IMR-90 (cell line): ENCODE results near the gene CDH13. TPM values are rescaled to one million over a fixed set of nuclear protein-coding genes. Genes with fewer than 3 reads are reported as not detected.

Source experiments
- ATAC-seq: fragments of 200-7000 bp; cut with Tn5 transposase; 2 replicates; pipeline ENCODE4 v1.9.1; 2020; ENCODE audit warnings: low read depth, mild to moderate bottlenecking, moderate library complexity
- BruUV-seq: library from RNA; stranded (reverse); fragments of 400-500 nt; replicated peaks from 2 replicates; lab custom pipeline; 2021; lab: Mats Ljungman, UMichigan
- CTCF ChIA-PET: fragments of 300-600 bp; formaldehyde crosslinking; extraction: SDS; loops from one replicate; lab custom pipeline; 2021; ENCODE audit warnings: antibody characterized with exemption; lab: Yijun Ruan, JAX
- POLR2A ChIA-PET: fragments of 300-600 bp; sonication (Branson Sonifier 250); formaldehyde crosslinking; loops from one replicate; lab custom pipeline; 2022; ENCODE audit warnings: antibody characterized with exemption; ENCODE audit not compliant: unreplicated experiment; lab: Charles Lee
- DNase-seq: peaks from one replicate; pipeline ENCODE4 v3.0.0; 2013
- H2AFZ ChIP-seq: replicated peaks from 2 replicates; pipeline ENCODE3; 2013; ENCODE audit warnings: low read length, mild to moderate bottlenecking; ENCODE audit not compliant: poor library complexity
- H2AK5ac ChIP-seq: 2 replicates; pipeline ENCODE4 v1.6.1; 2013; ENCODE audit warnings: low read depth, low read length, inconsistent platforms
- H2AK9ac ChIP-seq: replicated peaks from 2 replicates; pipeline ENCODE3; 2013; ENCODE audit warnings: mild to moderate bottlenecking, low read depth, low read length, moderate library complexity; ENCODE audit not compliant: poor library complexity
- H2BK120ac ChIP-seq: 2 replicates; pipeline ENCODE4 v1.6.1; 2013; ENCODE audit warnings: low read depth, low read length, inconsistent platforms
- H2BK15ac ChIP-seq: 3 replicates; pipeline ENCODE4 v1.6.1; 2013; ENCODE audit warnings: low read depth, low read length, inconsistent platforms
- H2BK20ac ChIP-seq: 2 replicates; pipeline ENCODE4 v1.6.1; 2013; ENCODE audit warnings: low read depth, mild to moderate bottlenecking, inconsistent platforms, low read length, moderate library complexity
- H2BK5ac ChIP-seq: 2 replicates; pipeline ENCODE4 v1.6.1; 2013; ENCODE audit warnings: mild to moderate bottlenecking, low read depth, low read length, inconsistent platforms; ENCODE audit not compliant: poor library complexity, severe bottlenecking
- H3K14ac ChIP-seq: replicated peaks from 2 replicates; pipeline ENCODE4 v1.6.1; 2013; ENCODE audit warnings: low read depth, low read length, inconsistent platforms
- H3K18ac ChIP-seq: 2 replicates; pipeline ENCODE4 v1.6.1; 2013; ENCODE audit warnings: low read depth, low read length, control low read depth
- H3K23ac ChIP-seq: 2 replicates; pipeline ENCODE4 v1.6.1; 2013; ENCODE audit warnings: low read depth, low read length, inconsistent platforms
- H3K27ac ChIP-seq: 2 replicates; pipeline ENCODE4 v1.5.1; 2013; ENCODE audit warnings: mild to moderate bottlenecking, control low read depth, low read length; ENCODE audit not compliant: insufficient read depth
- H3K27me3 ChIP-seq: 2 replicates; pipeline ENCODE4 v1.6.1; 2013; ENCODE audit warnings: low read length; ENCODE audit not compliant: control insufficient read depth, insufficient read depth
- H3K36me3 ChIP-seq: 2 replicates; pipeline ENCODE4 v1.6.1; 2013; ENCODE audit warnings: low read length, mixed read lengths; ENCODE audit not compliant: control insufficient read depth, insufficient read depth
- H3K4ac ChIP-seq: 2 replicates; pipeline ENCODE4 v1.6.1; 2013; ENCODE audit warnings: low read depth, low read length, inconsistent platforms
- H3K4me1 ChIP-seq: 2 replicates; pipeline ENCODE4 v1.6.1; 2013; ENCODE audit warnings: low read length, mixed read lengths; ENCODE audit not compliant: control insufficient read depth, insufficient read depth
- H3K4me2 ChIP-seq: 2 replicates; pipeline ENCODE4 v1.6.1; 2013; ENCODE audit warnings: low read depth, mild to moderate bottlenecking, control low read depth, low read length, moderate library complexity
- H3K4me3 ChIP-seq: 2 replicates; pipeline ENCODE4 v1.5.1; 2013; ENCODE audit warnings: low read depth, mild to moderate bottlenecking, control low read depth, low read length, moderate library complexity; ENCODE audit not compliant: insufficient read depth
- H3K56ac ChIP-seq: 2 replicates; pipeline ENCODE4 v1.6.1; 2013; ENCODE audit warnings: low read length, inconsistent platforms; ENCODE audit not compliant: insufficient read depth; ENCODE audit errors: extremely low read depth
- H3K79me1 ChIP-seq, 2 experiments: 2 replicates each; pipeline ENCODE4 v1.6.1; 2013; ENCODE audit warnings: low read length in 2 of 2, inconsistent platforms in 1 of 2, low read depth in 1 of 2
- H3K9ac ChIP-seq: 2 replicates; pipeline ENCODE4 v1.6.1; 2013; ENCODE audit warnings: low read depth, low read length, control low read depth
- H3K9me1 ChIP-seq: 2 replicates; pipeline ENCODE4 v1.6.1; 2013; ENCODE audit warnings: low read length, inconsistent platforms; ENCODE audit not compliant: insufficient read depth
- H3K9me3 ChIP-seq: 2 replicates; pipeline ENCODE4 v1.6.1; 2013; ENCODE audit warnings: low read length; ENCODE audit not compliant: control insufficient read depth, insufficient read depth
- H4K20me1 ChIP-seq: 2 replicates; pipeline ENCODE4 v1.6.1; 2013; ENCODE audit warnings: low read length, inconsistent platforms; ENCODE audit not compliant: insufficient read depth
- H4K5ac ChIP-seq: 2 replicates; pipeline ENCODE4 v1.6.1; 2013; ENCODE audit warnings: mild to moderate bottlenecking, low read depth, low read length, control low read depth
- H4K8ac ChIP-seq, 2 experiments: 2 replicates each; pipeline ENCODE4 v1.6.1; 2013; ENCODE audit warnings: low read depth in 2 of 2, low read length in 2 of 2, control low read depth in 1 of 2, inconsistent platforms in 1 of 2
- H4K91ac ChIP-seq: 2 replicates; pipeline ENCODE4 v1.6.1; 2013; ENCODE audit warnings: low read depth, low read length, inconsistent platforms; ENCODE audit not compliant: insufficient read depth
- BHLHE40 ChIP-seq: fragments of 150-350 bp; IDR thresholded peaks from 2 replicates; pipeline ENCODE4 v1.6.1; 2016; ENCODE audit warnings: mild to moderate bottlenecking, low read depth, low read length
- CEBPB ChIP-seq: IDR thresholded peaks from 2 replicates; pipeline ENCODE4 v1.6.1; 2012; ENCODE audit warnings: low read depth, low read length, improper control_type of control experiment
- CHD1 ChIP-seq: IDR thresholded peaks from 2 replicates; pipeline ENCODE4 v1.6.1; 2012; ENCODE audit warnings: low read depth, low read length, improper control_type of control experiment
- ELK1 ChIP-seq: fragments of 150-350 bp; IDR thresholded peaks from 2 replicates; pipeline ENCODE4 v1.6.1; 2016; ENCODE audit warnings: low read depth, mild to moderate bottlenecking, low read length, moderate library complexity, borderline replicate concordance
- FOS ChIP-seq: fragments of 150-350 bp; IDR thresholded peaks from 2 replicates; pipeline ENCODE4 v1.6.1; 2016; ENCODE audit warnings: low read depth, low read length
- MAFK ChIP-seq: IDR thresholded peaks from 2 replicates; pipeline ENCODE4 v1.6.1; 2012; ENCODE audit warnings: low read depth, low read length, improper control_type of control experiment
- MAZ ChIP-seq: IDR thresholded peaks from 2 replicates; pipeline ENCODE4 v1.6.1; 2012; ENCODE audit warnings: low read depth, mild to moderate bottlenecking, low read length, improper control_type of control experiment, moderate library complexity, borderline replicate concordance
- MXI1 ChIP-seq: IDR thresholded peaks from 2 replicates; pipeline ENCODE4 v1.6.1; 2012; ENCODE audit warnings: low read depth, mild to moderate bottlenecking, low read length, moderate library complexity, borderline replicate concordance
- NFE2L2 ChIP-seq: fragments of 150-350 bp; IDR thresholded peaks from 2 replicates; pipeline ENCODE4 v1.6.1; 2016; ENCODE audit warnings: low read depth, mild to moderate bottlenecking, low read length
- POLR2A ChIP-seq: IDR thresholded peaks from 2 replicates; pipeline ENCODE4 v1.6.1; 2012; ENCODE audit warnings: mild to moderate bottlenecking, low read depth, low read length
- RCOR1 ChIP-seq: IDR thresholded peaks from 2 replicates; pipeline ENCODE4 v1.6.1; 2012; ENCODE audit warnings: mild to moderate bottlenecking, low read length, improper control_type of control experiment; ENCODE audit not compliant: insufficient replicate concordance
- RFX5 ChIP-seq: IDR thresholded peaks from 2 replicates; pipeline ENCODE4 v1.8.0; 2012; ENCODE audit warnings: low read depth, mild to moderate bottlenecking, low read length, moderate library complexity
- SMC3 ChIP-seq: fragments of 150-350 bp; IDR thresholded peaks from 2 replicates; pipeline ENCODE4 v1.6.1; 2016; ENCODE audit warnings: low read depth, mild to moderate bottlenecking, antibody characterized with exemption, low read length, moderate library complexity
- WGBS, 2 experiments: methylation state at CpG; one replicate each; pipeline versions ENCODE4 v1.1.5 to v1.1.7; 2013; ENCODE audit warnings: missing lambda C conversion rate in 2 of 2; ENCODE audit not compliant: insufficient read length in 1 of 2; ENCODE audit errors: extremely low coverage in 2 of 2; 5-methylcytosine and 5-hydroxymethylcytosine counted together
- dilution Hi-C: fragments of 300-500 bp; cut with HindIII; formaldehyde crosslinking; loops from one replicate; pipeline ENCODE4 v1.14.3; 2018; ENCODE audit warnings: low sequenced_read_pairs; ENCODE audit not compliant: unreplicated experiment
- in situ Hi-C: fragments of 300-500 bp; cut with MboI; formaldehyde crosslinking; loops from 3 replicates; pipeline ENCODE4 v1.14.3; 2019; ENCODE audit warnings: low sequenced_read_pairs, inconsistent platforms, mixed read lengths
- intact Hi-C: fragments of 100-400 bp; cut with micrococcal nuclease; formaldehyde crosslinking; loops from 2 replicates; pipeline ENCODE4 v1.10.0; 2022
- polyA plus RNA-seq, 3 experiments: library from polyadenylated mRNA; depleted of rRNA; stranded (reverse); fragments of >200 nt; gene quantifications; 2 replicates each; pipeline ENCODE4 v1.2.3, GENCODE V29; 2012; ENCODE audit warnings: low replicate concordance in 1 of 3
- total RNA-seq: library from RNA; depleted of rRNA; stranded (reverse); fragments of >200 nt; gene quantifications from 2 replicates; pipeline ENCODE4 v1.2.3, GENCODE V29; 2012
- TF ChIP-seq, protein P1 (sequence below): fragments of 150-350 bp; IDR thresholded peaks from 2 replicates; pipeline ENCODE4 v1.6.1; 2017; ENCODE audit warnings: mild to moderate bottlenecking, antibody characterized with exemption, low read length, low read depth
- TF ChIP-seq, protein P2 (sequence below): conservative IDR thresholded peaks from 2 replicates; pipeline ENCODE4 v1.5.1; 2012; ENCODE audit warnings: mild to moderate bottlenecking, low read depth, low read length, improper control_type of control experiment

Gene CDH13
- total and polyA plus RNA-seq, 2 of the 4 experiments (the other 2 are of a cell fraction): 61.6 to 74.7 TPM

- ChIA-PET CTCF (no interaction called here), POLR2A (no interaction called here)
- Histone ChIP-seq H3K27ac (no peak overlapping the region), H3K18ac (peak overlapping the region; percentile 16), H2AFZ (no peak overlapping the region), H3K9me3 (no peaks in the 10 kb centered on the region), H4K8ac (no peak overlapping the region; a peak in 1 of 4 replicates), H4K5ac (no peak overlapping the region; the same call in 1 of the 2 replicates), H2AK9ac (no peak overlapping the region), H2AK5ac (no peak overlapping the region), H3K36me3 (no peaks in the 10 kb centered on the region), H3K4me2 (no peak overlapping the region), H2BK5ac (no peak overlapping the region), H3K79me1 (peaks cover 0 to 3% of the 10 kb centered on the region in 2 experiments; a peak in 2 of 4 replicates), H3K4ac (peak overlapping the region; percentile 36; the same call in 1 of the 2 replicates), H4K91ac (no peak overlapping the region), H2BK120ac (no peak overlapping the region), H2BK15ac (no peak overlapping the region; the same call in 2 of the 3 replicates), H3K14ac (0 out of 2 replicates have a peak overlapping the region, but pooled peaks have one; percentile 45), H3K4me3 (no peak overlapping the region), H3K9ac (no peak overlapping the region), H2BK20ac (no peak overlapping the region), H3K56ac (no peak overlapping the region), H3K27me3 (no peaks in the 10 kb centered on the region), H3K23ac (no peak overlapping the region), H3K4me1 (peaks cover 2% of the 10 kb centered on the region; the same call in 1 of the 2 replicates), H3K9me1 (0 out of 2 replicates have a peak, but pooled peaks cover 5% of the 10 kb centered on the region), H4K20me1 (no peaks in the 10 kb centered on the region)
- intact Hi-C loops: no loop called here
- in situ Hi-C loops: no loop called here
- DNase-seq: peak; percentile 20
- dilution Hi-C loops: no loop called here
- BruUV-seq: no TSS peak
- no CpG with 5 or more reads among the region's 4 CpGs for WGBS, 2 experiments
- ATAC-seq: peak; percentile 54; the same call in 1 of the 2 replicates
- TF ChIP-seq, protein P1, sequence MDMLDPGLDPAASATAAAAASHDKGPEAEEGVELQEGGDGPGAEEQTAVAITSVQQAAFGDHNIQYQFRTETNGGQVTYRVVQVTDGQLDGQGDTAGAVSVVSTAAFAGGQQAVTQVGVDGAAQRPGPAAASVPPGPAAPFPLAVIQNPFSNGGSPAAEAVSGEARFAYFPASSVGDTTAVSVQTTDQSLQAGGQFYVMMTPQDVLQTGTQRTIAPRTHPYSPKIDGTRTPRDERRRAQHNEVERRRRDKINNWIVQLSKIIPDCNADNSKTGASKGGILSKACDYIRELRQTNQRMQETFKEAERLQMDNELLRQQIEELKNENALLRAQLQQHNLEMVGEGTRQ: no peak
- TF ChIP-seq CHD1: no peak
- TF ChIP-seq RFX5: no peak
- TF ChIP-seq MAFK: no peak
- no peak for TF ChIP-seq SMC3
- TF ChIP-seq NFE2L2: no peak
- TF ChIP-seq MAZ: no peak
- no peak for TF ChIP-seq FOS
- TF ChIP-seq ELK1: no peak
- TF ChIP-seq MXI1: no peak
- no peak for TF ChIP-seq RCOR1
- TF ChIP-seq POLR2A: no peak
- TF ChIP-seq, protein P2, sequence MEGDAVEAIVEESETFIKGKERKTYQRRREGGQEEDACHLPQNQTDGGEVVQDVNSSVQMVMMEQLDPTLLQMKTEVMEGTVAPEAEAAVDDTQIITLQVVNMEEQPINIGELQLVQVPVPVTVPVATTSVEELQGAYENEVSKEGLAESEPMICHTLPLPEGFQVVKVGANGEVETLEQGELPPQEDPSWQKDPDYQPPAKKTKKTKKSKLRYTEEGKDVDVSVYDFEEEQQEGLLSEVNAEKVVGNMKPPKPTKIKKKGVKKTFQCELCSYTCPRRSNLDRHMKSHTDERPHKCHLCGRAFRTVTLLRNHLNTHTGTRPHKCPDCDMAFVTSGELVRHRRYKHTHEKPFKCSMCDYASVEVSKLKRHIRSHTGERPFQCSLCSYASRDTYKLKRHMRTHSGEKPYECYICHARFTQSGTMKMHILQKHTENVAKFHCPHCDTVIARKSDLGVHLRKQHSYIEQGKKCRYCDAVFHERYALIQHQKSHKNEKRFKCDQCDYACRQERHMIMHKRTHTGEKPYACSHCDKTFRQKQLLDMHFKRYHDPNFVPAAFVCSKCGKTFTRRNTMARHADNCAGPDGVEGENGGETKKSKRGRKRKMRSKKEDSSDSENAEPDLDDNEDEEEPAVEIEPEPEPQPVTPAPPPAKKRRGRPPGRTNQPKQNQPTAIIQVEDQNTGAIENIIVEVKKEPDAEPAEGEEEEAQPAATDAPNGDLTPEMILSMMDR: no peak
- no peak for TF ChIP-seq CEBPB
- TF ChIP-seq BHLHE40: no peak
Observed at GRCh38 chr16:82979406-82980111, 352.8 kb downstream of the CDH13 start.
